Esophagus muscularis mucosa (tissue), 3 donors: ENCODE results near the gene CORIN.
A peak's percentile ranks its signal among the peaks of the same experiment; 100 is the strongest.

ENCODE experiments used
- CTCF ChIP-seq, 3 experiments: fragments of 200-600 bp in 2 of 3; fragments of 450-650 bp in 1 of 3; sonication (generic) in 2 of 3; IDR thresholded peaks; one replicate each; pipeline ENCODE4 v1.5.1; 2017 to 2019; ENCODE audit warnings: antibody characterized with exemption in 3 of 3, mild to moderate bottlenecking in 2 of 3, moderate library complexity in 1 of 3
- POLR2A ChIP-seq: fragments of 450-650 bp; IDR thresholded peaks from one replicate; pipeline ENCODE4 v1.6.1; 2017; ENCODE audit warnings: antibody characterized with exemption, moderate library complexity, mild to moderate bottlenecking, low read depth

- TF ChIP-seq POLR2A, result no peak
- peak; percentile 20 to 34 (median 25) for TF ChIP-seq CTCF (IDR thresholded peaks at IDR 0.05)
These were observed 1.4 kb upstream of the CORIN start for GRCh38 chr4:47839259-47839658.
